HCT116 (cell line): ENCODE data around the gene COL16A1. TPM values are rescaled to one million over a fixed set of nuclear protein-coding genes. Genes with fewer than 3 reads are reported as not detected.

Experiments used
- ATAC-seq: fragments of 200-7000 bp; cut with Tn5 transposase; 2 replicates; pipeline ENCODE4 v1.9.1; 2020; ENCODE audit warnings: mild to moderate bottlenecking, moderate library complexity
- BruUV-seq: library from RNA; stranded (reverse); fragments of 400-500 nt; replicated peaks from 2 replicates; lab custom pipeline; 2021; lab: Mats Ljungman, UMichigan
- CTCF ChIA-PET: fragments of 300-600 bp; sonication (Branson Sonifier 250); formaldehyde crosslinking; loops from one replicate; lab custom pipeline; 2021; ENCODE audit warnings: antibody characterized with exemption; lab: Charles Lee
- POLR2A ChIA-PET: fragments of 300-600, 350-600 bp; sonication (Branson Sonifier 250); formaldehyde crosslinking; loops from one replicate; lab custom pipeline; 2021; ENCODE audit warnings: antibody characterized with exemption; lab: Charles Lee
- RAD21 ChIA-PET, 2 experiments: fragments of 300-600 bp; sonication (Branson Sonifier 250); formaldehyde crosslinking; loops; one replicate each; lab custom pipeline; 2023; ENCODE audit warnings: low total read pairs in 2 of 2; ENCODE audit not compliant: uncharacterized antibody in 2 of 2, unreplicated experiment in 2 of 2, low non-redundant PET in 1 of 2; lab: Charles Lee
- DNase-seq: peaks from one replicate; pipeline ENCODE4 v3.0.0-alpha.2; 2010; ENCODE audit warnings: low read depth, low spot score
- H2AFZ ChIP-seq: fragments of 200-600 bp; shearing (Covaris generic), sonication (generic); 2 replicates; pipeline ENCODE4 v1.6.1; 2017; ENCODE audit warnings: low read depth, mixed run types, mixed read lengths, antibody characterized with exemption, low read length; ENCODE audit not compliant: poor library complexity, severe bottlenecking
- H3K27ac ChIP-seq: 2 replicates; pipeline ENCODE4 v1.5.1; 2012; ENCODE audit warnings: low read depth, low read length
- H3K27me3 ChIP-seq: fragments of 200-600 bp; sonication (generic); 2 replicates; pipeline ENCODE4 v1.6.1; 2016; ENCODE audit warnings: mixed run types, low read length, mixed read lengths; ENCODE audit not compliant: insufficient read depth
- H3K36me3 ChIP-seq, 2 experiments: fragments of 200-500 bp in 1 of 2; fragments of 200-600 bp in 1 of 2; sonication (Bioruptor generic) in 1 of 2; sonication (generic) in 1 of 2; 2 replicates each; pipeline versions ENCODE4 v1.5.1 to v1.6.1; 2014 to 2016; ENCODE audit warnings: low read length in 2 of 2, inconsistent platforms in 1 of 2, mixed read lengths in 1 of 2, mixed run types in 1 of 2; ENCODE audit not compliant: insufficient read depth in 2 of 2, control insufficient read depth in 1 of 2
- H3K4me1 ChIP-seq, 2 experiments: fragments of 200-600 bp in 1 of 2; sonication (generic) in 1 of 2; 2 replicates each; pipeline versions ENCODE4 v1.5.1 to v1.6.1; 2012 to 2017; ENCODE audit warnings: low read length in 2 of 2, inconsistent platforms in 1 of 2, mild to moderate bottlenecking in 1 of 2, mixed read lengths in 1 of 2, mixed run types in 1 of 2, moderate library complexity in 1 of 2; ENCODE audit not compliant: insufficient read depth in 2 of 2, control insufficient read depth in 1 of 2
- H3K4me2 ChIP-seq: fragments of 200-600 bp; sonication (generic); 2 replicates; pipeline ENCODE4 v1.6.1; 2017; ENCODE audit warnings: mixed run types, low read length, mixed read lengths
- H3K4me3 ChIP-seq, 2 experiments: fragments of 200-600 bp in 1 of 2; sonication (generic) in 1 of 2; replicated peaks in 1 of 2; 2 replicates each; pipeline ENCODE4 v1.5.1; 2011 to 2016; ENCODE audit warnings: low read length in 2 of 2, control low read depth in 1 of 2, low read depth in 1 of 2, mild to moderate bottlenecking in 1 of 2, mixed read lengths in 1 of 2, mixed run types in 1 of 2
- H3K79me2 ChIP-seq: fragments of 200-600 bp; sonication (generic); 2 replicates; pipeline ENCODE4 v1.6.1; 2017; ENCODE audit warnings: mild to moderate bottlenecking, mixed run types, low read length, moderate library complexity, mixed read lengths; ENCODE audit not compliant: insufficient read depth
- H3K9ac ChIP-seq: fragments of 200-600 bp; sonication (generic); 2 replicates; pipeline ENCODE4 v1.6.1; 2016; ENCODE audit warnings: low read length, mixed read lengths
- H3K9me2 ChIP-seq: fragments of 200-600 bp; sonication (generic), shearing (Covaris generic); 2 replicates; pipeline ENCODE4 v1.6.1; 2017; ENCODE audit warnings: mixed run types, mild to moderate bottlenecking, moderate library complexity; ENCODE audit not compliant: insufficient read depth
- H3K9me3 ChIP-seq, 2 experiments: fragments of 200-500 bp in 1 of 2; fragments of 200-600 bp in 1 of 2; sonication (Bioruptor generic) in 1 of 2; sonication (generic) in 1 of 2; 2 replicates each; pipeline ENCODE4 v1.6.1; 2014 to 2017; ENCODE audit warnings: low read length in 2 of 2, mixed read lengths in 2 of 2, inconsistent platforms in 1 of 2, low read depth in 1 of 2, mild to moderate bottlenecking in 1 of 2, mixed run types in 1 of 2, moderate library complexity in 1 of 2; ENCODE audit not compliant: control insufficient read depth in 1 of 2, insufficient read depth in 1 of 2
- H4K20me1 ChIP-seq: fragments of 200-600 bp; sonication (generic), shearing (Covaris generic); 2 replicates; pipeline ENCODE4 v1.6.1; 2017; ENCODE audit warnings: mixed run types, mild to moderate bottlenecking, moderate library complexity; ENCODE audit not compliant: insufficient read depth
- CEBPB ChIP-seq: IDR thresholded peaks from 2 replicates; pipeline ENCODE4 v1.6.1; 2012; ENCODE audit warnings: low read depth
- ELF1 ChIP-seq: IDR thresholded peaks from 2 replicates; pipeline ENCODE4 v1.6.1; 2012; ENCODE audit warnings: low read depth, borderline replicate concordance
- RAD21 ChIP-seq: IDR thresholded peaks from 2 replicates; pipeline ENCODE4 v1.6.1; 2012; ENCODE audit warnings: low read depth, mild to moderate bottlenecking
- YY1 ChIP-seq: IDR thresholded peaks from 2 replicates; pipeline ENCODE4 v1.6.1; 2011; ENCODE audit warnings: low read length, low read depth, moderate library complexity, mild to moderate bottlenecking; ENCODE audit not compliant: insufficient replicate concordance; ENCODE audit errors: extremely low read depth
- intact Hi-C: fragments of 100-400 bp; cut with micrococcal nuclease; formaldehyde crosslinking; loops from 2 replicates; pipeline ENCODE4 v1.10.0; 2022
- total RNA-seq: library from RNA; stranded (reverse); gene quantifications from one replicate; pipeline ENCODE4 v1.2.1, GENCODE V29; 2021; ENCODE audit not compliant: unreplicated experiment
- TF ChIP-seq, protein P1 (sequence below): IDR thresholded peaks from 2 replicates; pipeline ENCODE4 v1.6.1; 2012
- TF ChIP-seq, protein P2 (sequence below), 3 experiments: fragments of 200-600 bp in 1 of 3; sonication (generic) in 1 of 3; IDR thresholded peaks in 2 of 3; conservative IDR thresholded peaks in 1 of 3; 2 replicates each; pipeline ENCODE4 v1.5.1; 2012 to 2017; ENCODE audit warnings: low read depth in 2 of 3, low read length in 2 of 3, antibody characterized with exemption in 1 of 3, borderline replicate concordance in 1 of 3, control low read depth in 1 of 3, mild to moderate bottlenecking in 1 of 3, mixed read lengths in 1 of 3, mixed run types in 1 of 3, moderate library complexity in 1 of 3; ENCODE audit not compliant: insufficient read depth in 1 of 3

Gene COL16A1
- total RNA-seq, 1 experiment from 2014 or later = 2.2 TPM

GRCh38 chr1:31705080-31705866 lies 1.5 kb upstream of the COL16A1 start:
- no peak overlapping the region for H3K27ac ChIP-seq
- no peaks in the 10 kb centered on the region for H3K9me2 ChIP-seq
- H3K9me3 ChIP-seq = no peaks in the 10 kb centered on the region
- TF ChIP-seq, protein P1, sequence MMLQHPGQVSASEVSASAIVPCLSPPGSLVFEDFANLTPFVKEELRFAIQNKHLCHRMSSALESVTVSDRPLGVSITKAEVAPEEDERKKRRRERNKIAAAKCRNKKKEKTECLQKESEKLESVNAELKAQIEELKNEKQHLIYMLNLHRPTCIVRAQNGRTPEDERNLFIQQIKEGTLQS = no peak
- no peak for TF ChIP-seq ELF1
- no peak for TF ChIP-seq CEBPB
- TF ChIP-seq, protein P2, sequence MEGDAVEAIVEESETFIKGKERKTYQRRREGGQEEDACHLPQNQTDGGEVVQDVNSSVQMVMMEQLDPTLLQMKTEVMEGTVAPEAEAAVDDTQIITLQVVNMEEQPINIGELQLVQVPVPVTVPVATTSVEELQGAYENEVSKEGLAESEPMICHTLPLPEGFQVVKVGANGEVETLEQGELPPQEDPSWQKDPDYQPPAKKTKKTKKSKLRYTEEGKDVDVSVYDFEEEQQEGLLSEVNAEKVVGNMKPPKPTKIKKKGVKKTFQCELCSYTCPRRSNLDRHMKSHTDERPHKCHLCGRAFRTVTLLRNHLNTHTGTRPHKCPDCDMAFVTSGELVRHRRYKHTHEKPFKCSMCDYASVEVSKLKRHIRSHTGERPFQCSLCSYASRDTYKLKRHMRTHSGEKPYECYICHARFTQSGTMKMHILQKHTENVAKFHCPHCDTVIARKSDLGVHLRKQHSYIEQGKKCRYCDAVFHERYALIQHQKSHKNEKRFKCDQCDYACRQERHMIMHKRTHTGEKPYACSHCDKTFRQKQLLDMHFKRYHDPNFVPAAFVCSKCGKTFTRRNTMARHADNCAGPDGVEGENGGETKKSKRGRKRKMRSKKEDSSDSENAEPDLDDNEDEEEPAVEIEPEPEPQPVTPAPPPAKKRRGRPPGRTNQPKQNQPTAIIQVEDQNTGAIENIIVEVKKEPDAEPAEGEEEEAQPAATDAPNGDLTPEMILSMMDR (IDR thresholded peaks at IDR 0.05 in 2 of 3, conservative IDR thresholded peaks at IDR 0.05 in 1 of 3; ENCODE audit: borderline replicate concordance in 1 of 3, insufficient read depth in 1 of 3, low read depth in 2 of 3, low read length in 2 of 3) = peak; percentile 14 to 56 (median 19); a peak in 2 of 6 replicates
- no peak for TF ChIP-seq YY1
- peak; percentile 81 for TF ChIP-seq RAD21
- RAD21 ChIA-PET = interaction anchor here (0.7 to 0.8 kb wide), 2 partner anchors 8 to 41 kb away, joined by 3 read pairs; no protein-coding TSS in a partner anchor
- intact Hi-C loops = no loop called here
- no peaks in the 10 kb centered on the region for H3K36me3 ChIP-seq
- no peaks in the 10 kb centered on the region for H4K20me1 ChIP-seq
- H3K4me1 ChIP-seq = peaks cover 20 to 49% of the 10 kb centered on the region in 2 experiments
- H3K27me3 ChIP-seq = no peaks in the 10 kb centered on the region
- CTCF ChIA-PET = interaction anchor here (0.6 to 1.8 kb wide), 5 partner anchors 10 to 157 kb away, joined by 4 to 17 read pairs (median 4); no protein-coding TSS in a partner anchor
- peak overlapping the region; percentile 12; the same call in 1 of the 2 replicates for H3K4me2 ChIP-seq
- BruUV-seq = no TSS peak
- DNase-seq (no peak), ATAC-seq (peak; percentile 72)
- POLR2A ChIA-PET = no interaction called here
- H2AFZ ChIP-seq = peak overlapping the region; percentile 61
- no peak overlapping the region for H3K4me3 ChIP-seq
- H3K9ac ChIP-seq = no peak overlapping the region
- no peaks in the 10 kb centered on the region for H3K79me2 ChIP-seq
